Activated naive CD8-positive, alpha-beta T cell (primary cell): ENCODE data around the gene UBE2H.

Experiments used
- H3K27ac Mint-ChIP-seq: one replicate; pipeline ENCODE4 v1.8.0; 2021; ENCODE audit warnings: mixed read lengths
- H3K27me3 Mint-ChIP-seq: one replicate; pipeline ENCODE4 v1.8.0; 2021; ENCODE audit warnings: mixed read lengths
- H3K36me3 Mint-ChIP-seq: one replicate; pipeline ENCODE4 v1.8.0; 2021; ENCODE audit warnings: mixed read lengths
- H3K4me1 Mint-ChIP-seq: one replicate; pipeline ENCODE4 v1.8.0; 2021; ENCODE audit warnings: low read depth, mixed read lengths
- H3K4me3 Mint-ChIP-seq: one replicate; pipeline ENCODE4 v1.8.0; 2021; ENCODE audit warnings: mild to moderate bottlenecking, mixed read lengths
- H3K9me3 Mint-ChIP-seq: one replicate; pipeline ENCODE4 v1.8.0; 2021; ENCODE audit warnings: low read depth, mixed read lengths

The UBE2H gene

GRCh38 chr7:129958643-129959470 lies 6.1 kb upstream of the UBE2H start:
- Mint-ChIP-seq H3K27ac (no peak overlapping the region), H3K36me3 (no peaks in the 10 kb centered on the region), H3K27me3 (no peaks in the 10 kb centered on the region), H3K4me1 (no peaks in the 10 kb centered on the region), H3K9me3 (no peaks in the 10 kb centered on the region), H3K4me3 (no peak overlapping the region)

GRCh38 chr7:129955993-129956543 lies 3.3 kb upstream of the UBE2H start:
- Mint-ChIP-seq H3K27me3 (no peaks in the 10 kb centered on the region), H3K36me3 (no peaks in the 10 kb centered on the region), H3K4me1 (peaks cover 14% of the 10 kb centered on the region), H3K9me3 (no peaks in the 10 kb centered on the region), H3K4me3 (no peak overlapping the region), H3K27ac (no peak overlapping the region)

- peak overlapping the region; percentile 94 for H3K27ac Mint-ChIP-seq
- no peaks in the 10 kb centered on the region for H3K9me3 Mint-ChIP-seq
- peaks cover 19% of the 10 kb centered on the region for H3K4me1 Mint-ChIP-seq
- H3K27me3 Mint-ChIP-seq, result no peaks in the 10 kb centered on the region
- no peaks in the 10 kb centered on the region for H3K36me3 Mint-ChIP-seq
- no peak overlapping the region for H3K4me3 Mint-ChIP-seq
Measured at GRCh38 chr7:129952086-129952652, 591 bp downstream of the UBE2H start.

- Mint-ChIP-seq H3K27ac (peak overlapping the region; percentile 94), H3K4me3 (no peak overlapping the region), H3K27me3 (no peaks in the 10 kb centered on the region), H3K4me1 (peaks cover 27% of the 10 kb centered on the region), H3K36me3 (peaks cover 2% of the 10 kb centered on the region), H3K9me3 (no peaks in the 10 kb centered on the region)
Measured at GRCh38 chr7:129951226-129952085, 1.3 kb downstream of the UBE2H start.

- peaks cover 2% of the 10 kb centered on the region for H3K36me3 Mint-ChIP-seq
- H3K4me1 Mint-ChIP-seq, result peaks cover 27% of the 10 kb centered on the region
- H3K4me3 Mint-ChIP-seq, result no peak overlapping the region
- no peaks in the 10 kb centered on the region for H3K9me3 Mint-ChIP-seq
- H3K27me3 Mint-ChIP-seq, result no peaks in the 10 kb centered on the region
- H3K27ac Mint-ChIP-seq, result no peak overlapping the region
Measured at GRCh38 chr7:129950933-129951225, 1.9 kb downstream of the UBE2H start.

- Mint-ChIP-seq H3K9me3 (no peaks in the 10 kb centered on the region), H3K36me3 (peaks cover 2% of the 10 kb centered on the region), H3K27me3 (no peaks in the 10 kb centered on the region), H3K4me3 (no peak overlapping the region), H3K27ac (no peak overlapping the region), H3K4me1 (peaks cover 27% of the 10 kb centered on the region)
Measured at GRCh38 chr7:129950191-129950932, 2.4 kb downstream of the UBE2H start.

GRCh38 chr7:129949292-129950133 lies 3.2 kb downstream of the UBE2H start:
- H3K36me3 Mint-ChIP-seq, result peaks cover 7% of the 10 kb centered on the region
- H3K27me3 Mint-ChIP-seq, result no peaks in the 10 kb centered on the region
- no peak overlapping the region for H3K27ac Mint-ChIP-seq
- no peak overlapping the region for H3K4me3 Mint-ChIP-seq
- peaks cover 32% of the 10 kb centered on the region for H3K4me1 Mint-ChIP-seq
- H3K9me3 Mint-ChIP-seq, result no peaks in the 10 kb centered on the region

- H3K4me3 Mint-ChIP-seq, result no peak overlapping the region
- H3K36me3 Mint-ChIP-seq, result peaks cover 8% of the 10 kb centered on the region
- H3K4me1 Mint-ChIP-seq, result peaks cover 32% of the 10 kb centered on the region
- H3K27me3 Mint-ChIP-seq, result no peaks in the 10 kb centered on the region
- H3K27ac Mint-ChIP-seq, result no peak overlapping the region
- no peaks in the 10 kb centered on the region for H3K9me3 Mint-ChIP-seq
Measured at GRCh38 chr7:129948877-129949291, 3.9 kb downstream of the UBE2H start.

- peaks cover 32% of the 10 kb centered on the region for H3K4me1 Mint-ChIP-seq
- H3K27me3 Mint-ChIP-seq, result no peaks in the 10 kb centered on the region
- H3K4me3 Mint-ChIP-seq, result no peak overlapping the region
- peaks cover 8% of the 10 kb centered on the region for H3K36me3 Mint-ChIP-seq
- no peaks in the 10 kb centered on the region for H3K9me3 Mint-ChIP-seq
- H3K27ac Mint-ChIP-seq, result no peak overlapping the region
Measured at GRCh38 chr7:129948338-129948737, 4.4 kb downstream of the UBE2H start.

- H3K27ac Mint-ChIP-seq, result peak overlapping the region; percentile 54
- no peaks in the 10 kb centered on the region for H3K27me3 Mint-ChIP-seq
- no peak overlapping the region for H3K4me3 Mint-ChIP-seq
- no peaks in the 10 kb centered on the region for H3K9me3 Mint-ChIP-seq
- peaks cover 26% of the 10 kb centered on the region for H3K4me1 Mint-ChIP-seq
- peaks cover 8% of the 10 kb centered on the region for H3K36me3 Mint-ChIP-seq
Measured at GRCh38 chr7:129947701-129948100, 5.1 kb downstream of the UBE2H start.

GRCh38 chr7:129947049-129947448 lies 5.7 kb downstream of the UBE2H start:
- no peak overlapping the region for H3K4me3 Mint-ChIP-seq
- no peaks in the 10 kb centered on the region for H3K9me3 Mint-ChIP-seq
- H3K27ac Mint-ChIP-seq, result no peak overlapping the region
- H3K36me3 Mint-ChIP-seq, result peaks cover 10% of the 10 kb centered on the region
- H3K4me1 Mint-ChIP-seq, result peaks cover 28% of the 10 kb centered on the region
- no peaks in the 10 kb centered on the region for H3K27me3 Mint-ChIP-seq

- H3K4me3 Mint-ChIP-seq, result no peak overlapping the region
- H3K27me3 Mint-ChIP-seq, result no peaks in the 10 kb centered on the region
- peaks cover 10% of the 10 kb centered on the region for H3K36me3 Mint-ChIP-seq
- H3K9me3 Mint-ChIP-seq, result no peaks in the 10 kb centered on the region
- peak overlapping the region; percentile 50 for H3K27ac Mint-ChIP-seq
- H3K4me1 Mint-ChIP-seq, result peaks cover 22% of the 10 kb centered on the region
Measured at GRCh38 chr7:129946282-129946681, 6.5 kb downstream of the UBE2H start.

GRCh38 chr7:129943352-129943751 lies 9.4 kb downstream of the UBE2H start:
- H3K27me3 Mint-ChIP-seq, result no peaks in the 10 kb centered on the region
- no peak overlapping the region for H3K4me3 Mint-ChIP-seq
- peaks cover 10% of the 10 kb centered on the region for H3K36me3 Mint-ChIP-seq
- peaks cover 38% of the 10 kb centered on the region for H3K4me1 Mint-ChIP-seq
- H3K9me3 Mint-ChIP-seq, result no peaks in the 10 kb centered on the region
- no peak overlapping the region for H3K27ac Mint-ChIP-seq

GRCh38 chr7:129940329-129940728 lies 12.4 kb downstream of the UBE2H start:
- Mint-ChIP-seq H3K27ac (no peak overlapping the region), H3K36me3 (peaks cover 8% of the 10 kb centered on the region), H3K27me3 (no peaks in the 10 kb centered on the region), H3K4me3 (no peak overlapping the region), H3K9me3 (no peaks in the 10 kb centered on the region), H3K4me1 (peaks cover 35% of the 10 kb centered on the region)
